SK-N-SH (cell line): ENCODE data around the gene CYP4F3. TPM values are rescaled to one million over a fixed set of nuclear protein-coding genes. Genes with fewer than 3 reads are reported as not detected.

Experiments
- CTCF ChIA-PET: fragments of 300-600, 350-600 bp; formaldehyde crosslinking; extraction: SDS; loops from one replicate; lab custom pipeline; 2021; lab: Yijun Ruan, JAX
- POLR2A ChIA-PET: fragments of 350-600 bp; sonication (Branson Sonifier 250); formaldehyde crosslinking; extraction: SDS; loops from one replicate; lab custom pipeline; 2020; ENCODE audit warnings: antibody characterized with exemption, inconsistent platforms; lab: Yijun Ruan, JAX
- DNase-seq: peaks from one replicate; pipeline ENCODE4 v3.0.0; 2012
- H2AFZ ChIP-seq: fragments of 200-600 bp; sonication (generic); 2 replicates; pipeline ENCODE4 v1.8.1; 2016; ENCODE audit warnings: antibody characterized with exemption, mild to moderate bottlenecking, low read depth
- H3F3A ChIP-seq: fragments of 200-600 bp; sonication (generic); replicated peaks from 2 replicates; pipeline ENCODE3; 2016; ENCODE audit warnings: antibody characterized with exemption, mild to moderate bottlenecking; ENCODE audit not compliant: insufficient read depth
- H3K27ac ChIP-seq, 2 experiments: fragments of 200-500 bp in 1 of 2; fragments of 200-600 bp in 1 of 2; sonication (Bioruptor generic) in 1 of 2; sonication (generic), shearing (Covaris generic) in 1 of 2; 2 replicates each; pipeline versions ENCODE4 v1.5.1 to v1.6.1; 2014 to 2016; ENCODE audit warnings: low read depth in 2 of 2, inconsistent platforms in 1 of 2, low read length in 1 of 2, mild to moderate bottlenecking in 1 of 2, mixed read lengths in 1 of 2
- H3K27me3 ChIP-seq: fragments of 200-600 bp; sonication (generic), shearing (Covaris generic); 2 replicates; pipeline ENCODE4 v1.6.1; 2016; ENCODE audit warnings: mixed run types; ENCODE audit not compliant: insufficient read depth
- H3K36me3 ChIP-seq, 2 experiments: fragments of 200-500 bp in 1 of 2; fragments of 200-600 bp in 1 of 2; sonication (Bioruptor generic) in 1 of 2; sonication (generic) in 1 of 2; replicated peaks in 1 of 2; 2 replicates each; pipeline versions ENCODE3 to v1.5.1; 2014 to 2016; ENCODE audit warnings: low read length in 1 of 2, mild to moderate bottlenecking in 1 of 2; ENCODE audit not compliant: insufficient read depth in 2 of 2, control insufficient read depth in 1 of 2
- H3K4me1 ChIP-seq, 2 experiments: fragments of 200-500 bp in 1 of 2; fragments of 200-600 bp in 1 of 2; sonication (Bioruptor generic) in 1 of 2; sonication (generic), shearing (Covaris generic) in 1 of 2; 2 replicates each; pipeline versions ENCODE4 v1.5.1 to v1.6.1; 2014 to 2016; ENCODE audit warnings: low read depth in 1 of 2, low read length in 1 of 2, mixed run types in 1 of 2; ENCODE audit not compliant: insufficient read depth in 2 of 2, control insufficient read depth in 1 of 2
- H3K4me2 ChIP-seq: fragments of 200-600 bp; sonication (generic), shearing (Covaris generic); 2 replicates; pipeline ENCODE4 v1.6.1; 2017; ENCODE audit warnings: mixed run types
- H3K4me3 ChIP-seq, 2 experiments: fragments of 200-500 bp in 1 of 2; fragments of 200-600 bp in 1 of 2; sonication (Bioruptor generic) in 1 of 2; sonication (generic), shearing (Covaris generic) in 1 of 2; 2 replicates each; pipeline versions ENCODE4 v1.5.1 to v1.8.1; 2014 to 2016; ENCODE audit warnings: low read depth in 2 of 2, inconsistent platforms in 1 of 2, low read length in 1 of 2, mild to moderate bottlenecking in 1 of 2, mixed read lengths in 1 of 2, moderate library complexity in 1 of 2
- H3K79me2 ChIP-seq: fragments of 200-600 bp; sonication (generic); 2 replicates; pipeline ENCODE4 v1.8.1; 2017; ENCODE audit warnings: mild to moderate bottlenecking; ENCODE audit not compliant: insufficient read depth
- H3K9ac ChIP-seq: fragments of 200-600 bp; sonication (generic); 2 replicates; pipeline ENCODE4 v1.6.1; 2017; ENCODE audit warnings: mixed run types
- H3K9me2 ChIP-seq: fragments of 200-600 bp; sonication (generic); 2 replicates; pipeline ENCODE4 v1.6.1; 2017; ENCODE audit warnings: mixed run types
- H3K9me3 ChIP-seq: fragments of 200-600 bp; sonication (generic); 2 replicates; pipeline ENCODE4 v1.6.1; 2017; ENCODE audit warnings: mixed run types, mild to moderate bottlenecking, moderate library complexity
- H4K20me1 ChIP-seq: fragments of 200-600 bp; sonication (generic); 2 replicates; pipeline ENCODE4 v1.6.1; 2017; ENCODE audit warnings: mild to moderate bottlenecking, mixed run types; ENCODE audit not compliant: insufficient read depth
- CTCF ChIP-seq: fragments of 200-600 bp; sonication (generic); IDR thresholded peaks from 2 replicates; pipeline ENCODE4 v1.6.1; 2017; ENCODE audit warnings: antibody characterized with exemption, mild to moderate bottlenecking, moderate library complexity
- EP300 ChIP-seq, 2 experiments: IDR thresholded peaks; 2 replicates each; pipeline versions ENCODE4 v1.4.0 to v1.6.1; 2012; ENCODE audit warnings: borderline replicate concordance in 1 of 2, low read depth in 1 of 2, low read length in 1 of 2
- FOXM1 ChIP-seq: IDR thresholded peaks from 2 replicates; pipeline ENCODE4 v1.4.0; 2012; ENCODE audit warnings: low read depth, mild to moderate bottlenecking
- GATA2 ChIP-seq: sonication (generic); formaldehyde crosslinking; IDR thresholded peaks from 2 replicates; pipeline ENCODE4 v1.5.0; 2020; ENCODE audit warnings: mild to moderate bottlenecking, missing genetic modification reagents
- NFIC ChIP-seq: IDR thresholded peaks from 2 replicates; pipeline ENCODE4 v1.4.0; 2012; ENCODE audit warnings: borderline replicate concordance
- RAD21 ChIP-seq: IDR thresholded peaks from 2 replicates; pipeline ENCODE4 v1.6.1; 2012; ENCODE audit warnings: mild to moderate bottlenecking, low read length
- REST ChIP-seq: IDR thresholded peaks from 2 replicates; pipeline ENCODE4 v1.6.1; 2012; ENCODE audit warnings: mild to moderate bottlenecking, low read depth, low read length, moderate library complexity
- RFX5 ChIP-seq: IDR thresholded peaks from 2 replicates; pipeline ENCODE4 v1.6.1; 2012; ENCODE audit warnings: mild to moderate bottlenecking, improper control_type of control experiment, low read length
- RXRA ChIP-seq: IDR thresholded peaks from 2 replicates; pipeline ENCODE4 v1.4.0; 2012; ENCODE audit warnings: low read depth, mild to moderate bottlenecking, borderline replicate concordance
- TAF1 ChIP-seq: IDR thresholded peaks from 2 replicates; pipeline ENCODE4 v1.6.1; 2012; ENCODE audit warnings: low read depth, mild to moderate bottlenecking, low read length, moderate library complexity, borderline replicate concordance
- YY1 ChIP-seq: IDR thresholded peaks from 2 replicates; pipeline ENCODE4 v1.4.0; 2012; ENCODE audit warnings: low read depth, mild to moderate bottlenecking
- ZBTB33 ChIP-seq: IDR thresholded peaks from 2 replicates; pipeline ENCODE4 v1.4.0; 2012; ENCODE audit warnings: low read depth, borderline replicate concordance
- WGBS: methylation state at CpG from one replicate; pipeline ENCODE4 v1.1.6; 2017; ENCODE audit warnings: low lambda C conversion rate; 5-methylcytosine and 5-hydroxymethylcytosine counted together
- polyA plus RNA-seq, 3 experiments: library from polyadenylated mRNA; depleted of rRNA; stranded (reverse); fragments of >200 nt; gene quantifications; 2 replicates each; pipeline ENCODE4 v1.2.3, GENCODE V29; 2012

CYP4F3 gene
- polyA plus RNA-seq, 1 of the 3 experiments (the other 2 are of a cell fraction) = 0.08 TPM

GRCh38 chr19:15673176-15673654, 32.5 kb downstream of the CYP4F3 start:
- Histone ChIP-seq H3K9me3 (no peaks in the 10 kb centered on the region), H3K4me3 (no peak overlapping the region), H3K4me1 (no peaks in the 10 kb centered on the region), H2AFZ (no peak overlapping the region), H4K20me1 (no peaks in the 10 kb centered on the region), H3K4me2 (no peak overlapping the region), H3K9me2 (no peaks in the 10 kb centered on the region), H3K27ac (no peak overlapping the region), H3K79me2 (no peaks in the 10 kb centered on the region), H3K9ac (no peak overlapping the region), H3F3A (no peaks in the 10 kb centered on the region), H3K36me3 (no peaks in the 10 kb centered on the region), H3K27me3 (no peaks in the 10 kb centered on the region)
- ChIA-PET POLR2A (no interaction called here), CTCF (no interaction called here)
- TF ChIP-seq NFIC (no peak), GATA2 (CRISPR knock-in tag) (no peak), TAF1 (no peak), EP300 (IDR thresholded peaks at IDR 0.05; ENCODE audit: borderline replicate concordance in 1 of 2, low read depth in 1 of 2, low read length in 1 of 2) (no peak)
- no peak for DNase-seq
- WGBS = 4% methylated on average over 7 of the region's 9 CpGs

- Histone ChIP-seq H3K9me3 (no peaks in the 10 kb centered on the region), H4K20me1 (no peaks in the 10 kb centered on the region), H3K9me2 (no peaks in the 10 kb centered on the region), H3K9ac (no peak overlapping the region), H3K4me3 (no peak overlapping the region), H3K36me3 (no peaks in the 10 kb centered on the region), H3K27me3 (no peaks in the 10 kb centered on the region), H3F3A (no peaks in the 10 kb centered on the region), H2AFZ (no peak overlapping the region), H3K4me1 (no peaks in the 10 kb centered on the region), H3K4me2 (no peak overlapping the region), H3K27ac (no peak overlapping the region)
- ChIA-PET CTCF (no interaction called here), POLR2A (no interaction called here)
- WGBS = 0% methylated on average over 1 of the region's 3 CpGs
- TF ChIP-seq RXRA = no peak
- no peak for TF ChIP-seq RAD21
- no peak for TF ChIP-seq CTCF
- TF ChIP-seq, all 33 proteins: peak for 0
- DNase-seq = no peak
- no peaks in the 10 kb centered on the region for H3K79me2 ChIP-seq
Observed at GRCh38 chr19:15675560-15675959, 34.9 kb downstream of the CYP4F3 start.

- POLR2A ChIA-PET = no interaction called here
- Histone ChIP-seq H3K4me2 (no peak overlapping the region), H3K79me2 (no peaks in the 10 kb centered on the region), H3K27ac (no peak overlapping the region), H3K27me3 (no peaks in the 10 kb centered on the region), H3K4me1 (no peaks in the 10 kb centered on the region), H4K20me1 (no peaks in the 10 kb centered on the region), H3K9me2 (no peaks in the 10 kb centered on the region), H3K9me3 (no peaks in the 10 kb centered on the region), H3F3A (no peaks in the 10 kb centered on the region), H3K9ac (no peak overlapping the region), H2AFZ (no peak overlapping the region), H3K36me3 (no peaks in the 10 kb centered on the region), H3K4me3 (no peak overlapping the region)
- WGBS = 3% methylated on average over 4 of the region's 4 CpGs
- CTCF ChIA-PET = no interaction called here
- no peak for DNase-seq
- TF ChIP-seq FOXM1 = no peak
- no peak for TF ChIP-seq REST
- TF ChIP-seq CTCF = no peak
- TF ChIP-seq RFX5 = no peak
- TF ChIP-seq YY1 = no peak
- no peak for TF ChIP-seq ZBTB33
Observed at GRCh38 chr19:15679089-15679488, 38.4 kb downstream of the CYP4F3 start.
